GM12878 (cell line): Measurements from ENCODE around the gene FBXL17. TPM values are rescaled to one million over a fixed set of nuclear protein-coding genes. Genes with fewer than 3 reads are reported as not detected.

Experiments
- ATAC-seq: fragments of 200-7000 bp; cut with Tn5 transposase; 3 replicates; pipeline ENCODE4 v1.9.1; 2020; ENCODE audit warnings: mild to moderate bottlenecking, moderate library complexity
- BruUV-seq: library from RNA; stranded (reverse); fragments of 400-500 nt; replicated peaks from 2 replicates; lab custom pipeline; 2021; lab: Mats Ljungman, UMichigan
- CTCF ChIA-PET: fragments of 300-600 bp; sonication (Branson Sonifier 250); formaldehyde crosslinking; extraction: SDS; loops from one replicate; lab custom pipeline; 2021; ENCODE audit warnings: inconsistent platforms; lab: Yijun Ruan, JAX
- POLR2A ChIA-PET: fragments of 350-600 bp; formaldehyde crosslinking; extraction: SDS; loops from one replicate; lab custom pipeline; 2021; ENCODE audit warnings: inconsistent platforms; lab: Charles Lee
- RAD21 ChIA-PET: fragments of 300-600 bp; sonication (Branson Sonifier 250); formaldehyde crosslinking; loops from one replicate; lab custom pipeline; 2023; ENCODE audit warnings: antibody characterized with exemption; ENCODE audit not compliant: unreplicated experiment; lab: Charles Lee
- SMC1A ChIA-PET: fragments of 300-600 bp; sonication (Branson Sonifier 250); formaldehyde crosslinking; loops from one replicate; lab custom pipeline; 2023; ENCODE audit not compliant: unreplicated experiment, uncharacterized antibody; lab: Charles Lee
- DNase-seq: peaks from one replicate; pipeline ENCODE4 v3.0.0-alpha.2; 2011; ENCODE audit warnings: low read depth, low spot score
- FAIRE-seq: peaks from 3 replicates; lab custom pipeline; 2011; peaks lifted over from hg19 to GRCh38; lab: Jason Lieb, UNC
- H2AFZ ChIP-seq: 2 replicates; pipeline ENCODE4 v1.6.0; 2011; ENCODE audit warnings: low read depth, low read length, control low read depth; ENCODE audit not compliant: control insufficient read depth
- H3K27ac ChIP-seq: 2 replicates; pipeline ENCODE4 v1.5.1; 2011; ENCODE audit warnings: control low read depth; ENCODE audit not compliant: control insufficient read depth, insufficient read depth
- H3K27me3 ChIP-seq, 2 experiments: replicated peaks in 1 of 2; 2 replicates each; pipeline versions ENCODE4 v1.6.0 to v1.6.1; 2011; ENCODE audit warnings: low read length in 1 of 2; ENCODE audit not compliant: control insufficient read depth in 2 of 2, insufficient read depth in 2 of 2
- H3K36me3 ChIP-seq, 2 experiments: 2 replicates each; pipeline ENCODE4 v1.5.1; 2011; ENCODE audit warnings: low read length in 1 of 2; ENCODE audit not compliant: control insufficient read depth in 2 of 2, insufficient read depth in 2 of 2
- H3K4me1 ChIP-seq: 2 replicates; pipeline ENCODE4 v1.6.1; 2011; ENCODE audit warnings: mild to moderate bottlenecking, low read length, moderate library complexity, mixed read lengths; ENCODE audit not compliant: control insufficient read depth, insufficient read depth
- H3K4me2 ChIP-seq: 2 replicates; pipeline ENCODE4 v1.6.0; 2011; ENCODE audit warnings: control low read depth; ENCODE audit not compliant: control insufficient read depth, insufficient read depth
- H3K4me3 ChIP-seq: fragments of 200-600 bp; sonication (generic); 2 replicates; pipeline ENCODE4 v1.5.1; 2016
- H3K79me2 ChIP-seq: 2 replicates; pipeline ENCODE4 v1.6.0; 2011; ENCODE audit warnings: low read length; ENCODE audit not compliant: control insufficient read depth, insufficient read depth
- H3K9ac ChIP-seq: 2 replicates; pipeline ENCODE4 v1.8.0; 2011; ENCODE audit warnings: low read length, control low read depth, mixed read lengths; ENCODE audit not compliant: control insufficient read depth, insufficient read depth
- H3K9me3 ChIP-seq: replicated peaks from 3 replicates; pipeline ENCODE4 v1.5.1; 2011; ENCODE audit warnings: mild to moderate bottlenecking, low read length; ENCODE audit not compliant: control insufficient read depth, insufficient read depth
- H4K20me1 ChIP-seq: 2 replicates; pipeline ENCODE4 v1.6.0; 2011; ENCODE audit not compliant: control insufficient read depth, insufficient read depth
- DPF2 ChIP-seq: fragments of 450-650 bp; IDR thresholded peaks from 2 replicates; pipeline ENCODE4 v1.6.1; 2017; ENCODE audit warnings: mild to moderate bottlenecking
- EED ChIP-seq: sonication (generic); IDR thresholded peaks from 2 replicates; pipeline ENCODE4 v1.6.1; 2016; ENCODE audit warnings: antibody characterized with exemption, low read depth
- PML ChIP-seq: IDR thresholded peaks from 2 replicates; pipeline ENCODE4 v1.6.1; 2012; ENCODE audit warnings: low read length, inconsistent platforms
- SMC3 ChIP-seq: IDR thresholded peaks from 2 replicates; pipeline ENCODE4 v1.6.1; 2011; ENCODE audit warnings: low read length, improper control_type of control experiment, borderline replicate concordance
- TCF12 ChIP-seq: IDR thresholded peaks from 2 replicates; pipeline ENCODE4 v1.6.1; 2011; ENCODE audit warnings: low read depth, mild to moderate bottlenecking, low read length
- WGBS: methylation state at CpG from one replicate; pipeline ENCODE4 v1.1.6; 2016; ENCODE audit warnings: low lambda C conversion rate; ENCODE audit not compliant: insufficient replicate concordance, insufficient coverage; ENCODE audit errors: missing lambda C conversion rate; 5-methylcytosine and 5-hydroxymethylcytosine counted together
- in situ Hi-C: fragments of 300-500 bp; cut with MboI; formaldehyde crosslinking; loops from 9 replicates; pipeline ENCODE4 v1.14.3; 2018; ENCODE audit warnings: mixed read lengths
- intact Hi-C: fragments of 100-400 bp; cut with micrococcal nuclease; formaldehyde crosslinking; loops from one replicate; pipeline ENCODE4 v1.14.2; 2022; ENCODE audit not compliant: unreplicated experiment
- polyA plus RNA-seq, 11 experiments: library from polyadenylated mRNA; depleted of rRNA in 4 of 11; unstranded in 6 of 11; stranded (reverse) in 5 of 11; fragments of >200 nt; fragmentation: Nextera tagmentation in 4 of 11; fragmentation: Illumina TruSeq in 1 of 11; extraction: Ambion mirVana in 4 of 11; extraction: Trizol in 1 of 11; gene quantifications; 1 replicate in 1 of 11; 2 replicates in 10 of 11; pipeline versions ENCODE4 v1.2.1 to v1.2.3, GENCODE V29; 2011 to 2016; ENCODE audit warnings: inconsistent platforms in 2 of 11, missing spikeins in 2 of 11, low read depth in 1 of 11
- total RNA-seq, 4 experiments: library from RNA; depleted of rRNA in 3 of 4; stranded (reverse); fragments of >200 nt in 3 of 4; fragmentation: Illumina TruSeq in 1 of 4; extraction: Trizol in 1 of 4; gene quantifications; 2 replicates each; pipeline versions ENCODE4 v1.2.1 to v1.2.3, GENCODE V29; 2013 to 2021
- TF ChIP-seq, protein P1 (sequence below): fragments of 450-650 bp; IDR thresholded peaks from 2 replicates; pipeline ENCODE4 v1.6.1; 2016; ENCODE audit warnings: mild to moderate bottlenecking, moderate library complexity, borderline replicate concordance

FBXL17 gene
- total and polyA plus RNA-seq, 10 of the 15 experiments (the other 5 are each of a cell fraction or from before 2014, with no cell fraction given) = 0.88 to 9.0 (median 4.4) TPM

DNA sequence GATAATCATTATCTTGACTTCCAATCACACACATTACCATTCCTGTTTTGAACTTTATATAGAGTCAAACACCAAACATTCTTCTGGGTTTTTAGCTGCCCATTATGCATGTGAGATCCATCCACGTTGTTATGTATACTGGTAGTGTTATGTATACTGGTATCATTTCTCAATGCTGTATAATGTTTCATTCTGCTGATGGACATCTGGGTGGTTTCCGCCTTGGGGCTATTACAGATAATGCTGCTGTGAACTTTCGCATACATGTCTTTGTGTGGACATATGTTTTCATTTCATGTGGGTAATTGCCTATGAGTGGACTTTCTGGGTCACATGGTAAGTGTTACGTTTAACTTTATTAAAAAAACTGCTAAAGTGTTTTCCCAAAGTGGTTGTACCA is 493.4 kb downstream of the FBXL17 start:
- in situ Hi-C loops = no loop called here
- TF ChIP-seq PML = no peak
- TF ChIP-seq, protein P1, sequence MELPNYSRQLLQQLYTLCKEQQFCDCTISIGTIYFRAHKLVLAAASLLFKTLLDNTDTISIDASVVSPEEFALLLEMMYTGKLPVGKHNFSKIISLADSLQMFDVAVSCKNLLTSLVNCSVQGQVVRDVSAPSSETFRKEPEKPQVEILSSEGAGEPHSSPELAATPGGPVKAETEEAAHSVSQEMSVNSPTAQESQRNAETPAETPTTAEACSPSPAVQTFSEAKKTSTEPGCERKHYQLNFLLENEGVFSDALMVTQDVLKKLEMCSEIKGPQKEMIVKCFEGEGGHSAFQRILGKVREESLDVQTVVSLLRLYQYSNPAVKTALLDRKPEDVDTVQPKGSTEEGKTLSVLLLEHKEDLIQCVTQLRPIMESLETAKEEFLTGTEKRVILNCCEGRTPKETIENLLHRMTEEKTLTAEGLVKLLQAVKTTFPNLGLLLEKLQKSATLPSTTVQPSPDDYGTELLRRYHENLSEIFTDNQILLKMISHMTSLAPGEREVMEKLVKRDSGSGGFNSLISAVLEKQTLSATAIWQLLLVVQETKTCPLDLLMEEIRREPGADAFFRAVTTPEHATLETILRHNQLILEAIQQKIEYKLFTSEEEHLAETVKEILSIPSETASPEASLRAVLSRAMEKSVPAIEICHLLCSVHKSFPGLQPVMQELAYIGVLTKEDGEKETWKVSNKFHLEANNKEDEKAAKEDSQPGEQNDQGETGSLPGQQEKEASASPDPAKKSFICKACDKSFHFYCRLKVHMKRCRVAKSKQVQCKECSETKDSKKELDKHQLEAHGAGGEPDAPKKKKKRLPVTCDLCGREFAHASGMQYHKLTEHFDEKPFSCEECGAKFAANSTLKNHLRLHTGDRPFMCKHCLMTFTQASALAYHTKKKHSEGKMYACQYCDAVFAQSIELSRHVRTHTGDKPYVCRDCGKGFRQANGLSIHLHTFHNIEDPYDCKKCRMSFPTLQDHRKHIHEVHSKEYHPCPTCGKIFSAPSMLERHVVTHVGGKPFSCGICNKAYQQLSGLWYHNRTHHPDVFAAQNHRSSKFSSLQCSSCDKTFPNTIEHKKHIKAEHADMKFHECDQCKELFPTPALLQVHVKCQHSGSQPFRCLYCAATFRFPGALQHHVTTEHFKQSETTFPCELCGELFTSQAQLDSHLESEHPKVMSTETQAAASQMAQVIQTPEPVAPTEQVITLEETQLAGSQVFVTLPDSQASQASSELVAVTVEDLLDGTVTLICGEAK = no peak
- TF ChIP-seq DPF2 = no peak
- no peak for TF ChIP-seq SMC3
- no peak for TF ChIP-seq TCF12
- TF ChIP-seq EED = no peak
- WGBS = 80% methylated on average over 4 of the region's 4 CpGs
- no peaks in the 10 kb centered on the region for H3K36me3 ChIP-seq
- ChIA-PET SMC1A (interaction anchor here (1.0 to 1.4 kb wide), 5 partner anchors 13 to 118 kb away, joined by 3 to 4 read pairs (median 4); no protein-coding TSS in a partner anchor), RAD21 (no interaction called here), POLR2A (no interaction called here), CTCF (interaction anchor here (0.6 to 1.5 kb wide), 3 partner anchors 10 to 215 kb away, joined by 3 read pairs; no protein-coding TSS in a partner anchor)
- ATAC-seq = no peak
- H3K4me1 ChIP-seq = peaks cover 4% of the 10 kb centered on the region; the same call in 1 of the 2 replicates
- intact Hi-C loops = no loop called here
- H3K4me2 ChIP-seq = no peak overlapping the region
- no peak overlapping the region for H2AFZ ChIP-seq
- H3K79me2 ChIP-seq = no peaks in the 10 kb centered on the region
- H3K27ac ChIP-seq = no peak overlapping the region
- no peaks in the 10 kb centered on the region for H3K27me3 ChIP-seq
- DNase-seq = no peak
- H4K20me1 ChIP-seq = no peaks in the 10 kb centered on the region
- FAIRE-seq = no peak
- H3K4me3 ChIP-seq = no peak overlapping the region
- H3K9me3 ChIP-seq = no peaks in the 10 kb centered on the region
- H3K9ac ChIP-seq = no peak overlapping the region
- no TSS peak for BruUV-seq
